ENCODE measurements around the gene RAB4B.

- no peak for TF ChIP-seq CTCF (conservative IDR thresholded peaks at IDR 0.05 in 1 of 2, IDR thresholded peaks at IDR 0.05 in 1 of 2; ENCODE audit: low read depth in 1 of 2, low read length in 2 of 2)
- no peak for TF ChIP-seq EZH2 (IDR thresholded peaks at IDR 0.05; ENCODE audit: low read length, missing control alignments)
Measured at GRCh38 chr19:40768869-40769268, 9.2 kb upstream of the RAB4B start.
